Testis (tissue), 2 donors: ENCODE measurements around the gene MLLT10.

ENCODE experiments used
- CTCF ChIP-seq, 3 experiments: fragments of 450-650 bp in 2 of 3; fragments of 200-600 bp in 1 of 3; sonication (generic) in 1 of 3; IDR thresholded peaks; one replicate each; pipeline ENCODE4 v1.5.1; 2016 to 2019; ENCODE audit warnings: antibody characterized with exemption in 3 of 3, mild to moderate bottlenecking in 2 of 3, moderate library complexity in 1 of 3
- POLR2A ChIP-seq: fragments of 450-650 bp; IDR thresholded peaks from one replicate; pipeline ENCODE4 v1.6.1; 2017; ENCODE audit warnings: antibody characterized with exemption, mild to moderate bottlenecking, moderate library complexity

DNA sequence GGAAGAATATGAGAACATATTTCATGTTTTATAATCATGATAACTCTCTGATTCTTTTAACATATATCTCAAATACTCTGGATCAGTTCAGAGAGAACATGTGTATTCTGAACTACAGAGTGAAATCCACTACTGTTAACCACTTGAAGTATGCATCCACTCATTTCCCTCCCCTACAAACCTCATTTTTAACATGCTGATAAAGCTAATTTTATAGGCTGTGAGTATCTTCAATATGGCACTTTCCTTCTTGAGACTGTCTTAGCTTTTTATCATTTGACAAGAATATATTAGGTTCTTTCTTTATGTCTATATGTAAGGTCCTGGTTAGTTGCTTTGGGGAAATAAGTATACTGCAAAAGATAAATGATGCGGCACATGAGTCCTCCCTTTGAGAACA is 154.8 kb downstream of the MLLT10 start:
- TF ChIP-seq CTCF (IDR thresholded peaks at IDR 0.05) = no peak
- TF ChIP-seq POLR2A = no peak
